Sigmoid colon (tissue), 7 donors: ENCODE measurements around the gene MESP2. TPM values are rescaled to one million over a fixed set of nuclear protein-coding genes. Genes with fewer than 3 reads are reported as not detected.

Experiments used
- DNase-seq: peaks from one replicate; pipeline ENCODE4 v3.0.0-alpha.2; 2019
- H3K27ac ChIP-seq, 4 donors: fragments of 200-600 bp; sonication (generic); one replicate each; pipeline ENCODE4 v1.5.1; 2016 to 2019; ENCODE audit warnings: mild to moderate bottlenecking in 1 of 4
- H3K27me3 ChIP-seq, 3 donors: fragments of 200-600 bp; sonication (generic); one replicate each; pipeline ENCODE4 v1.5.1; 2019; ENCODE audit warnings: mild to moderate bottlenecking in 1 of 3
- H3K36me3 ChIP-seq, 4 donors: fragments of 200-600 bp; sonication (generic); one replicate each; pipeline ENCODE4 v1.5.1; 2016 to 2019
- H3K4me1 ChIP-seq, 4 donors: fragments of 200-600 bp; sonication (generic); one replicate each; pipeline ENCODE4 v1.5.1; 2017 to 2019
- H3K4me3 ChIP-seq, 4 donors: fragments of 200-600 bp; sonication (generic); one replicate each; pipeline ENCODE4 v1.5.1; 2017 to 2019; ENCODE audit warnings: mild to moderate bottlenecking in 2 of 4, moderate library complexity in 1 of 4
- H3K9me3 ChIP-seq, 4 donors: fragments of 200-600 bp in 3 of 4; sonication (generic) in 3 of 4; one replicate each; pipeline versions ENCODE4 v1.5.1 to v1.6.1; 2013 to 2019
- CTCF ChIP-seq, 4 experiments: fragments of 450-650 bp in 3 of 4; fragments of 200-600 bp in 1 of 4; IDR thresholded peaks; one replicate each; pipeline ENCODE4 v1.5.1; 2016 to 2019; ENCODE audit warnings: antibody characterized with exemption in 4 of 4, mild to moderate bottlenecking in 3 of 4, moderate library complexity in 2 of 4
- EP300 ChIP-seq, 4 donors: sonication (generic); formaldehyde crosslinking; IDR thresholded peaks; one replicate each; pipeline ENCODE4 v1.6.1; 2017; ENCODE audit warnings: antibody characterized with exemption in 4 of 4
- POLR2A ChIP-seq, 2 donors: fragments of 450-650 bp; IDR thresholded peaks; one replicate each; pipeline ENCODE4 v1.6.1; 2016; ENCODE audit warnings: antibody characterized with exemption in 2 of 2, mild to moderate bottlenecking in 2 of 2, moderate library complexity in 2 of 2
- POLR2AphosphoS5 ChIP-seq, 4 donors: sonication (generic); formaldehyde crosslinking; IDR thresholded peaks; one replicate each; pipeline ENCODE4 v1.6.1; 2017; ENCODE audit warnings: antibody characterized with exemption in 4 of 4
- WGBS, 2 donors: extraction: QIAGEN DNeasy Blood & Tissue Kit; methylation state at CpG; one replicate each; pipeline ENCODE4 v1.1.7; 2013; 5-methylcytosine and 5-hydroxymethylcytosine counted together
- intact Hi-C: fragments of 100-400 bp; cut with DNase I; formaldehyde crosslinking; loops from one replicate; pipeline ENCODE4 v1.15.1; 2023
- polyA plus RNA-seq, 3 donors: library from polyadenylated mRNA; stranded (reverse); fragments of 200-250 nt; gene quantifications; one replicate each; pipeline ENCODE4 v1.2.3, GENCODE V29; 2013
- total RNA-seq, 4 donors: library from RNA; depleted of rRNA; stranded (reverse); fragments of >200 nt; gene quantifications; one replicate each; pipeline ENCODE4 v1.1.0, GENCODE V29; 2016
- donor health status: healthy with polysubstance abuse.
- donor health status: Bipolar disorder and iron deficiency.
- donor health status: healthy.

MESP2 gene
- total and polyA plus RNA-seq, 7 donors: 1.3 to 1.8 TPM; not detected in 5

- 7 to 44% methylated on average over 5 of the region's 5 CpGs for WGBS, 2 donors
Observed at GRCh38 chr15:89794627-89795241, 18.6 kb downstream of the MESP2 start.

GRCh38 chr15:89795996-89796395, 19.9 kb downstream of the MESP2 start:
- Histone ChIP-seq H3K9me3 (peaks cover 0 to 2% (median 0%) of the 10 kb centered on the region in 4 donors), H3K27ac (no peak overlapping the region), H3K27me3 (peaks cover 0 to under 1% (median 0%) of the 10 kb centered on the region in 3 donors), H3K4me1 (no peaks in the 10 kb centered on the region), H3K4me3 (no peak overlapping the region), H3K36me3 (no peaks in the 10 kb centered on the region)
- DNase-seq: no peak
- TF ChIP-seq POLR2AphosphoS5 (IDR thresholded peaks at IDR 0.05) (no peak), POLR2A (IDR thresholded peaks at IDR 0.05) (no peak), CTCF (IDR thresholded peaks at IDR 0.05) (no peak), EP300 (IDR thresholded peaks at IDR 0.05) (no peak)
- intact Hi-C loops: no loop called here

More at GRCh38 chr15:89794627-89795241, 18.6 kb downstream of the MESP2 start:
- DNase-seq: no peak
- no peak overlapping the region for H3K4me3 ChIP-seq
- no peaks in the 10 kb centered on the region for H3K4me1 ChIP-seq
- H3K27me3 ChIP-seq: no peaks in the 10 kb centered on the region
- peaks cover 0 to 2% (median 0%) of the 10 kb centered on the region in 4 donors for H3K9me3 ChIP-seq
- H3K27ac ChIP-seq: no peak overlapping the region
- intact Hi-C loops: no loop called here
- TF ChIP-seq CTCF (IDR thresholded peaks at IDR 0.05): no peak
- TF ChIP-seq POLR2A (IDR thresholded peaks at IDR 0.05): no peak
- no peak for TF ChIP-seq EP300 (IDR thresholded peaks at IDR 0.05)
- no peak for TF ChIP-seq POLR2AphosphoS5 (IDR thresholded peaks at IDR 0.05)
- H3K36me3 ChIP-seq: no peaks in the 10 kb centered on the region

GRCh38 chr15:89797678-89798201, 21.6 kb downstream of the MESP2 start:
- WGBS, 2 donors: 91 to 94% methylated on average over 4 of the region's 4 CpGs
- Histone ChIP-seq H3K27ac (no peak overlapping the region), H3K4me3 (no peak overlapping the region), H3K4me1 (no peaks in the 10 kb centered on the region), H3K27me3 (peaks cover 0 to 12% (median 4%) of the 10 kb centered on the region in 3 donors), H3K36me3 (no peaks in the 10 kb centered on the region), H3K9me3 (peaks cover 0 to 2% (median 0%) of the 10 kb centered on the region in 4 donors)
- DNase-seq: no peak
- TF ChIP-seq CTCF (IDR thresholded peaks at IDR 0.05) (no peak), POLR2AphosphoS5 (IDR thresholded peaks at IDR 0.05) (no peak), EP300 (IDR thresholded peaks at IDR 0.05) (no peak), POLR2A (IDR thresholded peaks at IDR 0.05) (no peak)
- intact Hi-C loops: no loop called here

- 85 to 89% methylated on average over 20 of the region's 20 CpGs for WGBS, 2 donors
- Histone ChIP-seq H3K9me3 (peaks cover 0 to 2% (median 0%) of the 10 kb centered on the region in 4 donors), H3K27me3 (peaks cover 0 to 15% (median 4%) of the 10 kb centered on the region in 3 donors), H3K27ac (no peak overlapping the region), H3K4me1 (no peaks in the 10 kb centered on the region), H3K36me3 (no peaks in the 10 kb centered on the region), H3K4me3 (no peak overlapping the region)
- intact Hi-C loops: no loop called here
- no peak for DNase-seq
- TF ChIP-seq POLR2AphosphoS5 (IDR thresholded peaks at IDR 0.05): no peak
- no peak for TF ChIP-seq POLR2A (IDR thresholded peaks at IDR 0.05)
- TF ChIP-seq EP300 (IDR thresholded peaks at IDR 0.05): no peak
- no peak for TF ChIP-seq CTCF (IDR thresholded peaks at IDR 0.05)
Observed at GRCh38 chr15:89799011-89799911, 23.1 kb downstream of the MESP2 start.
